GM12891 (cell line): ENCODE results near the gene PAPLN.
A peak's percentile ranks its signal among the peaks of the same experiment; 100 is the strongest.

Experiments used
- DNase-seq: peaks from one replicate; pipeline ENCODE4 v3.0.0; 2011; ENCODE audit warnings: low spot score; ENCODE audit not compliant: insufficient read length
- FAIRE-seq: peaks from 2 replicates; lab custom pipeline; 2011; peaks lifted over from hg19 to GRCh38; lab: Jason Lieb, UNC
- PAX5 ChIP-seq: IDR thresholded peaks from 2 replicates; pipeline ENCODE4 v1.6.1; 2011; ENCODE audit warnings: low read length, moderate library complexity, mild to moderate bottlenecking; ENCODE audit not compliant: insufficient read depth, severe bottlenecking
- POLR2A ChIP-seq: IDR thresholded peaks from 2 replicates; pipeline ENCODE4 v1.6.1; 2011; ENCODE audit warnings: low read depth, low read length, control low read depth
- POLR2AphosphoS5 ChIP-seq: IDR thresholded peaks from 2 replicates; pipeline ENCODE4 v1.6.1; 2011; ENCODE audit warnings: low read depth, low read length, control low read depth
- POU2F2 ChIP-seq: IDR thresholded peaks from 2 replicates; pipeline ENCODE4 v1.6.1; 2011; ENCODE audit warnings: low read depth, mild to moderate bottlenecking, control low read depth, low read length, moderate library complexity
- SPI1 ChIP-seq: IDR thresholded peaks from 2 replicates; pipeline ENCODE4 v1.6.1; 2011; ENCODE audit warnings: low read depth, low read length, control low read depth
- TAF1 ChIP-seq: IDR thresholded peaks from 2 replicates; pipeline ENCODE4 v1.6.1; 2011; ENCODE audit warnings: low read depth, low read length, control low read depth

Gene PAPLN

DNA sequence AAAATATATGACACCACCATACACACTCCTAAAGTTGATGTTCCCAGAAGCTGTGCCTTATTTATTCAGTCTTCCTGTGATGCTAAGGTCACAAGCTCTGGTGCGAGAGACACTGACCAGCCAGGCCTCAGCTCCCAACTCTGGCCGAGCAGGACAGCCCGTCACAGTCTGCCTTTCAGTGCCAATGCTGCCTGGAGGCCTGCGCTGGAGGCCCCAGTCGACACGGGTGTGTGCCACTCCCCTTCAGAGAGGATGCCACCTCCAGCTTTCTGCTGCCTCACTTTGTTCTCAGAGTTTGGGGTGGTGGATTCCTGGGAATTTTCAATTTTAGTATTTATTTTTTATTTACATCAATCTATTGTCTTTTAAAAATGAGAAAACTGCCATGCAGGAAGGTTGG lies 7.3 kb upstream of the PAPLN start:
- TF ChIP-seq SPI1: no peak
- TF ChIP-seq POLR2AphosphoS5: no peak
- TF ChIP-seq TAF1: no peak
- TF ChIP-seq POLR2A: no peak
- no peak for TF ChIP-seq PAX5
- TF ChIP-seq POU2F2: no peak
- FAIRE-seq: no peak
- no peak for DNase-seq

DNA sequence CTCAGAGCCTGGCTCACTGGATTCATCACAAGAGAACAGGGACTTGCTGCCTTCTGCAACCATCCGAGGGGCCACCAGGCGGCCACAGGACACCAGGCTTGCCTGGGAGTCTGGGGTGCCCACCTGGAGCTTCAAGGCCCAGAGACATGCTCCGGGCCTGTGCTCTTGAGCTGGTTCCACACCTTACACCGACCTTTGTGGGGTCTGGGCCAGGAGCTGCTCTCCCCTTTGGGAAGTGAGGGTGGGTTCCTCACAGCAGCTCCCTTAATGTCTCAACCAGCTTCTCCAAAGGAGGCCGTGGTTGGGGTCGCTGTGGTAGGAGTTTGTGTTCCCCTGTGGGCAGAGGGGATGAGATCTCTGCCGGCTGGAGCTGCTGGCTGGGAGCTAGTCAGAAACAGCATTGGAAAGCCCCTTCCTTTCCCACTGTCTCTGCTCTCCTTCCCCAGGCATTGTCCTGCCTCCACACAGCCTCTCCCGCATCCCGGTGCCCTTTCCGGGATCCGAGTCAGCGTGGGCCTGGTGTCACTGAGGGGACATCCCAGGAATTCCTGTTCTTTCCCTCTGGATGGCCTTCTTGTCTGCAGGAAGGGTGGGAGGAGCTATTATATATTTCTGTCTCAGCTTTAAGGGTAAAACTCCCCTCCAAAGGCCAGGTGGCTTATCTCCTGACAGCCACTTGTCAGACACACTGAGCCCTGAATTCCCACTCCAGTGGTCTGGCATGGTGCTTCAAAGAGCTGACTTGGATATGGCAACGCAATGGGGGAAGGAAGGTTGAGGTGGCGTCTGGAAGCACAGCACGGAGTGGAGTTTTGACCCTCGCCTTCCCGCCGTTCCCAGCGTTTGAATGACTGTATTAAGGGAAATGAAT lies 5.1 kb upstream of the PAPLN start:
- FAIRE-seq: no peak

DNA sequence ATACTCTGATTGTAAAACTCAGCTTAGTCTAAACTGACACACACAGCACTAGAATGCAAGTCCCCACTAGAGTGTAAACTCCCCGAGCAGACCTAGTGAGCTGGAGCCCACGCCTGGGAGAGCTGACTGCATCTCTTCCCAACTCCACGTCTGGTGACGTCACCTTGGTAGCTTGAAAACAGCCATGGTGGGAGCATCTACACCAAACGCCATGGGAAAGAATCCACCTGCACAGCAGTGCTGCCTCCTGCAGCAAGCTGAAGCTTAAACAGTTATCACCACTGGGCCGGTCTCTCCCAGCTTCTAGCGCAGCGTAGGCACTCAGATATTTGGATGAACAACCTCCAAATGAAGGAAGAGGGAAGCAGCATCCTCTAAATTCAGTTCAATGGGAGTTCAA lies 4.3 kb upstream of the PAPLN start:
- DNase-seq: no peak
- TF ChIP-seq POLR2AphosphoS5: no peak
- no peak for TF ChIP-seq POLR2A
- TF ChIP-seq PAX5: no peak
- no peak for TF ChIP-seq SPI1
- TF ChIP-seq POU2F2: no peak
- no peak for TF ChIP-seq TAF1
- no peak for FAIRE-seq

More for the DNA sequence above, 5.1 kb upstream of the PAPLN start:
- DNase-seq: no peak
- TF ChIP-seq POLR2AphosphoS5 (no peak), TAF1 (no peak), POU2F2 (no peak), POLR2A (no peak), PAX5 (no peak), SPI1 (no peak)

- FAIRE-seq: no peak
- DNase-seq: no peak
- no peak for TF ChIP-seq SPI1
- no peak for TF ChIP-seq POLR2AphosphoS5
- no peak for TF ChIP-seq POLR2A
- TF ChIP-seq TAF1: no peak
- no peak for TF ChIP-seq POU2F2
- TF ChIP-seq PAX5: no peak
Observed at GRCh38 chr14:73233564-73233963, 3.7 kb upstream of the PAPLN start.

DNA sequence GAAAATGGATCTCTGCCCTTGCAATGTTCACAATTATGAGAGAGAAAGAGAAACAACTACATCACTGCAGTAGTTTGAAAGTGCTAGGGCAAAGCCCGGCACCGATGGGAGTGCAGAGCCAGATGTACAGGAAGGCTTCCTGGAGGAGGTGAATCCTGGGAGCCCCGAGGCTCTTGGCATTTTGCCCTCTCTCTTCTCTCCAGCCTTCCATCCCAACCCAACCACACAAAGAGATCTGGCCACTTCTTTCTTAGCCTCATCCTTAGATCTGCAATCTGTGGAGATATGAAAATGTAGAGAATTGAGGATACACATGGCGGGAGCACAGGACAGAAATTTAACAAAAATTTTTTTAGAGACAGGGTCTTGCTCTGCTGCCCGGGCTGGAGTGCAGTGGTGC lies 3.3 kb upstream of the PAPLN start:
- no peak for TF ChIP-seq SPI1
- no peak for TF ChIP-seq POU2F2
- DNase-seq: no peak
- FAIRE-seq: no peak

DNA sequence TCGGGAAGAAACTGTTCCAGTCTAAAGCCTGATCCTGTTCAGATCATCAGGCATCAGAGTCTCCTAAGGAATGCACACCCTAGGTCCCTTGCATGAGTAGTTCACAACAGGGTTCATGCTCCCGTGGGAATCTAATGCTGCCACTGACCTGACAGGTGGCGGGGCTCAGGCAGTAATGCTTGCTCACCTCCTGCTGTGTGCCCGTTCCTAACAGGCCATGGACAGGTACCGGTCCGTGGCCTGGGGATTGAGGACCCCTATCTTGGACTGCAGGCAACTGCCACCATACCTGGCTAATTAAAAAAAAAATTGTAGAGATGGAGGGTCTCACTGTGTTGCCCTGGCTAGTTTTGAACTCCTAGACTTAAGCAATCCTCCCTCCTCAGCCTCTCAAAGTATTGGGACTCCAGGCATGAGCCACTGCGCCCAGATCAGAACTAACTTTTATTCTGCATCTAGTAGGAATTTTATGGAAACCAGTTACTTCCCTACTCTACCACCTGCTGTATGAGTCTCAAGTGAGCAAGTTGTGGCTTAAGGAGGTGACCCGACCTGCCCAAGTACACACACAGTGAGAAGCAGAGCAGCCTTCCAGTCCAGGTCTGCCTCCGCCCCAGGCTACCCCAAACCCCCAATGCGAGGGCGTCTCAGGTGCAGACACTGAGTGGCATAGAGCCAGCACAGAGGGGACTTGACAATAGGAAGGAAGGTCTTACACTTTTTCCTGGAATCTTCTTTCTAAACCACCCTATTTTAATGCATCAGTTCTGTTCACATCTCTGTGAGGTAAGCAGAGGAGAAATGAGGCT lies 2.5 kb upstream of the PAPLN start:
- TF ChIP-seq TAF1 (no peak), POLR2A (no peak), POLR2AphosphoS5 (no peak), POU2F2 (no peak), PAX5 (no peak)
- DNase-seq (no peak), FAIRE-seq (no peak)

- no peak for TF ChIP-seq POU2F2
- no peak for TF ChIP-seq POLR2AphosphoS5
- TF ChIP-seq TAF1: no peak
- TF ChIP-seq SPI1: no peak
- no peak for TF ChIP-seq PAX5
- TF ChIP-seq POLR2A: no peak
- FAIRE-seq (no peak), DNase-seq (no peak)
Observed at GRCh38 chr14:73235531-73236155, 1.7 kb upstream of the PAPLN start.

DNA sequence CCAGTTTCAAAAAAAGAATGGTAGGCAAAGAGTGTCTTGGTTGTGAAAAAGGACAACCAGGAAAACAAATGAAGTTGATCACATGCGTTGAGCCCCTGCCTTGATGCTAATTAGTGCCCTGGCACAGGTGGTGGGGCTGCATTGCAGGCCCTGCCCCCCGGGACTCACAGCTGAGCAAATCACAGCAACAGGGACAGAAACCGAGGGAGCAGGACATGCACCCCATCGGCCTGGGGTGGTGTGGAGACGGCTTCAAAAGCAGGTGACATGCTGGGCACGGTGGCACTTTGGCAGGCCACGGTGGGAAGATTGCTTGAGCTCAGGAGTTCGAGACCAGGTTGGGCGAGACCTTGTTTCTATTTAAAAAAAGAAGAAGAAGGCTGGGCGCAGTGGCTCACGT lies 1.1 kb upstream of the PAPLN start:
- no peak for FAIRE-seq
- DNase-seq: no peak
- TF ChIP-seq PAX5 (no peak), POLR2AphosphoS5 (no peak), POU2F2 (no peak), POLR2A (no peak), SPI1 (no peak), TAF1 (no peak)

- peak; percentile 50 for FAIRE-seq
- no peak for TF ChIP-seq SPI1
- TF ChIP-seq POLR2AphosphoS5: no peak
- TF ChIP-seq POU2F2: no peak
- TF ChIP-seq TAF1: no peak
- TF ChIP-seq POLR2A: no peak
- TF ChIP-seq PAX5: no peak
- DNase-seq: no peak
Observed at GRCh38 chr14:73236752-73237218, 521 bp upstream of the PAPLN start.
